Gastroesophageal sphincter (tissue), 4 donors: ENCODE measurements around the gene EPS8L3. TPM values are rescaled to one million over a fixed set of nuclear protein-coding genes. Genes with fewer than 3 reads are reported as not detected.
A peak's percentile ranks its signal among the peaks of the same experiment; 100 is the strongest.

Source experiments
- ATAC-seq: fragments of 150-250 bp; one replicate; pipeline ENCODE4 v1.9.1; 2016; ENCODE audit warnings: mild to moderate bottlenecking, moderate library complexity
- H3K27ac ChIP-seq, 4 donors: fragments of 200-600 bp; sonication (generic) in 3 of 4; 1 replicate in 3 of 4; 2 replicates in 1 of 4; pipeline ENCODE4 v1.5.1; 2016 to 2019
- H3K27me3 ChIP-seq: fragments of 200-600 bp; sonication (generic); one replicate; pipeline ENCODE4 v1.5.1; 2019
- H3K36me3 ChIP-seq, 2 donors: fragments of 200-600 bp; sonication (generic); one replicate each; pipeline ENCODE4 v1.5.1; 2019; ENCODE audit warnings: control low read depth in 1 of 2
- H3K4me1 ChIP-seq, 3 donors: fragments of 200-600 bp; sonication (generic); 1 replicate in 2 of 3; 2 replicates in 1 of 3; pipeline ENCODE4 v1.5.1; 2016 to 2019; ENCODE audit warnings: control low read depth in 2 of 3
- H3K4me3 ChIP-seq, 2 donors: fragments of 200-600 bp; sonication (generic); one replicate each; pipeline ENCODE4 v1.5.1; 2019; ENCODE audit warnings: mild to moderate bottlenecking in 1 of 2, moderate library complexity in 1 of 2
- H3K9me3 ChIP-seq, 3 donors: fragments of 200-600 bp; sonication (generic); one replicate each; pipeline ENCODE4 v1.5.1; 2017 to 2019; ENCODE audit warnings: control low read depth in 2 of 3
- EP300 ChIP-seq: sonication (generic); formaldehyde crosslinking; IDR thresholded peaks from one replicate; pipeline ENCODE4 v1.6.1; 2017; ENCODE audit warnings: antibody characterized with exemption, mild to moderate bottlenecking
- POLR2A ChIP-seq, 2 donors: fragments of 450-650 bp; IDR thresholded peaks; one replicate each; pipeline ENCODE4 v1.6.1; 2017; ENCODE audit warnings: antibody characterized with exemption in 2 of 2, mild to moderate bottlenecking in 2 of 2, moderate library complexity in 1 of 2
- POLR2AphosphoS5 ChIP-seq: sonication (generic); formaldehyde crosslinking; IDR thresholded peaks from one replicate; pipeline ENCODE4 v1.6.1; 2017; ENCODE audit warnings: antibody characterized with exemption
- WGBS, 2 donors: methylation state at CpG; one replicate each; pipeline ENCODE4 v1.1.5; 2018; ENCODE audit warnings: low coverage in 1 of 2; 5-methylcytosine and 5-hydroxymethylcytosine counted together
- total RNA-seq, 4 donors: library from RNA; depleted of rRNA; stranded (reverse); fragments of >200 nt; gene quantifications; one replicate each; pipeline ENCODE4 v1.1.0, GENCODE V29; 2016
- TF ChIP-seq, protein P1 (sequence below), 4 experiments: fragments of 200-600 bp in 2 of 4; fragments of 450-650 bp in 2 of 4; sonication (generic) in 1 of 4; IDR thresholded peaks; one replicate each; pipeline ENCODE4 v1.5.1; 2017 to 2019; ENCODE audit warnings: antibody characterized with exemption in 4 of 4, mild to moderate bottlenecking in 2 of 4, moderate library complexity in 2 of 4

EPS8L3 gene
- total RNA-seq, 4 donors from 2014 or later: 0.12 TPM; not detected in 3

DNA sequence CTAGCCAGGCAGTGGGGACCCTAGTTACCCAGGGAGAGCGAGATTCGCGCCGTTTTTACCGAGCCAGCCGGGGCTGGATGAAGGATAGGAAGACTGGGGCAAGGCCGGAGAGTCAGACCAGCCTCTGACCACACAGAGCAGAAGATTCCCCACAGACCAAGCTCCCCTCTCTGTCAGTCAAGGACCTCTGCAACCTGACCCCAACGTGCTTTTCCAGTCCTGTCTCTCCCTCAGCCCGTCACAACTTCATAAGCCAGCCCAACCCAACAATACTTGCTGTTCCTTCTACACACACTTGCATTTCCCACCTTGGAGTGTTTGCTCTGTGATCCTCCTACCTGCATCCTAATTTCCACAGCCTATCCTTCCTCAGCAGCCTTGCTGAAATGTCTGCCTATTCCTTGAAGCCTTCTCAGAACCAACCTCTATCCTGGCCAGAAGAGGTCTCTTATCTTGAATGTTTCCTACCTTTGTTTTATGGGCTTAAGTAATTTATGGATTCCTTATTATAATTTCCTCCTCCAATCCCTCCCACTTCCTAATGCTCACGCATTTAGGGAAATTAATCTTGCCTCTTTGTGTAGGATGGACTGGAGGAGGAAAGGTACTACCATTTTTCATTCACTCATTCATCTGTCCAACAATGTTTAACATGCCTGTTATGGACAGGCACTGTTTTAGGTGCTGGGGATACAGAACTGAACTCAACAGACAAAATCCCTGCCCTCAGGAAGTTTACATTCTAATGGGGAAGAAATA is 22.9 kb downstream of the EPS8L3 start, which contains the start of gene GSTM3:
Gene GSTM3 (minus strand): TSS at position 424 of the 759 bp plus-strand sequence. CDS start 751 bp downstream, outside the sequence.
- ATAC-seq: peak; percentile 54
- 0 to 6% methylated on average over 3 to 9 of the region's 10 CpGs for WGBS, 2 donors

DNA sequence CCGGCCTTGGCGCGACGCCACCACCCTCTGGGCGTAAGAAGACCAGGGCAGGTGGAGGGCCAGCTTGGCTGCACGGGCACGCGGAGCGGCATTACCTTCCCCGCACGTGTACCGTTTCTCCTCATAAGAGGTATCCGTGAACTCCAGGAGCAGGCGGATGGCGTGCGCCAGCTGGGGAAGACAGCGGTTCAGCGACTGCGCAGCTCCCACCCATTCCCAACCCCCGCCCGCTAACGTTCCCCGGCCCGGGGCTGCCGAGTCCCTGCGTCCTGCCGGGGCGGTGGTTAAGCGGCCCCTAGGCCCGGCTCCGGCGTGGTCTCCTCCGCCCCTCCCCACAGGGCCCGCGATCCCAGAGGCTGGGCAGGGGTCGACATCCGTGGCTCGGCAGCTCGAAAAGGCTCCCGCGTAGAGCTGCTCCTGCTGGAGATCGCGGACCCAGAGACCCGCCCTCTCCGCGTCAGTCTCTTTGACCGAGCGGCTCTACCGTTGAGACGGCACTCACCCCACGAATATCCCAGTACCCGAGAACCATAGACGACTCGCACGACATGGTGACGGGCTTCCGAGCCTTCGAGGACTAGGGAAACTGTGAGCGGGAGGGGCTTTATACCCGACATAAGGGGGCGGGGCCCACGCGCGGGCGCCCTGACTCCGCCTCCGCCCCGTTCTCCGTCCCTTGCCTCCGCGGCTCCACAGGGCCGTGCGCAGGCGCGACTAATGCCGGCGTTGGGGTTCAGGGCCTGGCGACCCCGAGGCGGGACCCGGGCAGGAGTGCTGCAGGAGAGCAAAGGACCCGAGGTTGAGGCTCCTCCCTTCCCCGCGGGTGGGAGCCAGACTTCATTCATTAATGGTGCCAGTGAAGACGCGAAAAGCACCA is 23.7 kb downstream of the EPS8L3 start:
- peak; percentile 74 to 92 for TF ChIP-seq POLR2A (IDR thresholded peaks at IDR 0.05)
- TF ChIP-seq EP300: no peak
- TF ChIP-seq, protein P1, sequence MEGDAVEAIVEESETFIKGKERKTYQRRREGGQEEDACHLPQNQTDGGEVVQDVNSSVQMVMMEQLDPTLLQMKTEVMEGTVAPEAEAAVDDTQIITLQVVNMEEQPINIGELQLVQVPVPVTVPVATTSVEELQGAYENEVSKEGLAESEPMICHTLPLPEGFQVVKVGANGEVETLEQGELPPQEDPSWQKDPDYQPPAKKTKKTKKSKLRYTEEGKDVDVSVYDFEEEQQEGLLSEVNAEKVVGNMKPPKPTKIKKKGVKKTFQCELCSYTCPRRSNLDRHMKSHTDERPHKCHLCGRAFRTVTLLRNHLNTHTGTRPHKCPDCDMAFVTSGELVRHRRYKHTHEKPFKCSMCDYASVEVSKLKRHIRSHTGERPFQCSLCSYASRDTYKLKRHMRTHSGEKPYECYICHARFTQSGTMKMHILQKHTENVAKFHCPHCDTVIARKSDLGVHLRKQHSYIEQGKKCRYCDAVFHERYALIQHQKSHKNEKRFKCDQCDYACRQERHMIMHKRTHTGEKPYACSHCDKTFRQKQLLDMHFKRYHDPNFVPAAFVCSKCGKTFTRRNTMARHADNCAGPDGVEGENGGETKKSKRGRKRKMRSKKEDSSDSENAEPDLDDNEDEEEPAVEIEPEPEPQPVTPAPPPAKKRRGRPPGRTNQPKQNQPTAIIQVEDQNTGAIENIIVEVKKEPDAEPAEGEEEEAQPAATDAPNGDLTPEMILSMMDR (IDR thresholded peaks at IDR 0.05): peak in 1 of 4 experiments; percentile 8
- TF ChIP-seq POLR2AphosphoS5: peak; percentile 92
- WGBS, 2 donors: 0% methylated on average over 11 of the region's 86 CpGs; no CpG with 5 or more reads in 1 of the 2 donors
- Histone ChIP-seq H3K36me3 (peaks cover 0 to 25% of the 10 kb centered on the region in 2 donors), H3K4me1 (peaks cover 0 to 22% (median 0%) of the 10 kb centered on the region in 3 donors), H3K27ac (peak overlapping the region; percentile 47 to 86 (median 80)), H3K27me3 (no peaks in the 10 kb centered on the region), H3K9me3 (no peaks in the 10 kb centered on the region), H3K4me3 (peak overlapping the region; percentile 72 to 87)
- peak; percentile 95 for ATAC-seq

More for the DNA sequence above, 22.9 kb downstream of the EPS8L3 start, which contains the start of gene GSTM3:
- Histone ChIP-seq H3K4me1 (peaks cover 0 to 22% (median 0%) of the 10 kb centered on the region in 3 donors), H3K27me3 (no peaks in the 10 kb centered on the region), H3K4me3 (peak within 1 kb of the TSS; percentile 72 to 87), H3K9me3 (no peaks in the 10 kb centered on the region), H3K27ac (peak within 1 kb of the TSS; percentile 47 to 86 (median 80)), H3K36me3 (peaks cover 0 to 21% of the 10 kb centered on the region in 2 donors)
- TF ChIP-seq, protein P1 (IDR thresholded peaks at IDR 0.05): no peak

DNA sequence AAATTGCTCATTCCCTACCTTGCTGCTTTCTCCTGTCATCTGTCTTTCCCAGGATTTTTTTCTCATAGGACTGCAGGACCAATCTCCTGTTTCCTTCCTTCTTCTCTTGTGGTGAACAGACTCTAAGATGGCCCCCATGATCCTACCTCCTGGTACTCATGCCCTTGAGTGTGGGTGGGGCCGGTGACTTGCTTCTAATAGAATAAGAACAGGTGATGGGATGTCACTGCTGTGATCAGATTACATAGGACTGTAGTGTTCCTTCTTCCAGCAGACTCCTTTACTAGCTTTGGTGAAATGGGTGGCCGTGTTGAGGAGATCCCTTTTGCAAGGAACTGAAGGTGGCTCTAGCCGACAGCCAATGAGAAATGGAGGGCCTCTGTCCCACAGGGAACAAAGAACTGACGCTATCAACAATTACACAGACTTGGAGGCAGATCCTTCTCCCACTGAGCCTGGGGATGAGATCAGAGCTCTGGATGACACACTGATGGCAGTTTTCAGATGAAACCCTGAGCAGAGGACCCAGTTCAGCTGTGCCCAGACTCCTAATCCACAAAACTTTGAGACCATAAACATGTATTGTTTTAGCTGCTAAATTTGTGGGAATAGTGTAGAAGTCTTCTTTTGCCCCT is 30.4 kb downstream of the EPS8L3 start:
- no peaks in the 10 kb centered on the region for H3K4me1 ChIP-seq
- peaks cover 0 to 33% of the 10 kb centered on the region in 2 donors for H3K36me3 ChIP-seq
- TF ChIP-seq POLR2A (IDR thresholded peaks at IDR 0.05) (no peak), POLR2AphosphoS5 (no peak), EP300 (no peak)
- TF ChIP-seq, protein P1 (IDR thresholded peaks at IDR 0.05): no peak
- H3K4me3 ChIP-seq: no peak overlapping the region
- WGBS, 2 donors: 91% methylated on average over 3 of the region's 4 CpGs; no CpG with 5 or more reads in 1 of the 2 donors
- no peak for ATAC-seq
- H3K27ac ChIP-seq: no peak overlapping the region
- no peaks in the 10 kb centered on the region for H3K27me3 ChIP-seq
- H3K9me3 ChIP-seq: no peaks in the 10 kb centered on the region

DNA sequence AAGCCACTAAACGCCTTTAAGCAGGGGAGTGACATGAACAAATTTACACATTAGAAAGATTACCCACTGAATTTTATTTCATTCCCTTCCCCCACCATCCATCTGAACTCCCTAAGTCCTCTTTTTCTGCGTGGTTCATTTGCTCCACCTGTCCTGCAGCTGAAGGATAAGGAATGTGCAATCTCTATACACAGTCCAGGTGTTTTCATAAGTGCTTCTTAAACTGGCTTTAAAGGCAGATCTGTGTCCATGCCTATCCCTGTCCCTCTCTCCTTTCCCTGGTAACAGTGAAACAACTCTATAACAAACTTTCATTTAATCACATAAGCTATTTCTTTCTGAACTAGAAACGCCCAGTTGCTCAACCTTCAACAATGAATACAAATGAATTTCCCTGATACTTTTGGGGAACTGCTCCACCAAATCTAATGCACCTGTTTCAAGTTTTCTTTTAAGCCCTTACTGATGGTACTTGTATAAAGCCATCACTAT is 31.3 kb downstream of the EPS8L3 start:
- Histone ChIP-seq H3K27me3 (no peaks in the 10 kb centered on the region), H3K4me3 (no peak overlapping the region), H3K27ac (no peak overlapping the region), H3K36me3 (peaks cover 0 to 25% of the 10 kb centered on the region in 2 donors), H3K4me1 (no peaks in the 10 kb centered on the region), H3K9me3 (no peaks in the 10 kb centered on the region)
- 56 to 69% methylated on average over 2 to 3 of the region's 3 CpGs for WGBS, 2 donors
- no peak for TF ChIP-seq POLR2AphosphoS5
- TF ChIP-seq EP300: no peak
- TF ChIP-seq POLR2A (IDR thresholded peaks at IDR 0.05): no peak
- TF ChIP-seq, protein P1 (IDR thresholded peaks at IDR 0.05): no peak
- no peak for ATAC-seq
